ENCODE results near the gene TET3. TPM values are rescaled to one million over a fixed set of nuclear protein-coding genes. Genes with fewer than 3 reads are reported as not detected.

TET3 gene
- total RNA-seq, 4 donors from 2014 or later: 4.3 to 14.1 (median 6.6) TPM

- 72 to 80% methylated on average over 2 of the region's 2 CpGs for WGBS, 2 donors
- Histone ChIP-seq H3K4me3 (no peak overlapping the region), H3K36me3 (no peaks in the 10 kb centered on the region), H3K4me1 (peaks cover 0 to 36% (median 23%) of the 10 kb centered on the region in 4 donors), H3K27me3 (no peaks in the 10 kb centered on the region), H3K9me3 (no peaks in the 10 kb centered on the region), H3K27ac (no peak overlapping the region)
- no peak for TF ChIP-seq EP300 (IDR thresholded peaks at IDR 0.05)
- no peak for TF ChIP-seq POLR2A (IDR thresholded peaks at IDR 0.05)
- TF ChIP-seq, protein P1, sequence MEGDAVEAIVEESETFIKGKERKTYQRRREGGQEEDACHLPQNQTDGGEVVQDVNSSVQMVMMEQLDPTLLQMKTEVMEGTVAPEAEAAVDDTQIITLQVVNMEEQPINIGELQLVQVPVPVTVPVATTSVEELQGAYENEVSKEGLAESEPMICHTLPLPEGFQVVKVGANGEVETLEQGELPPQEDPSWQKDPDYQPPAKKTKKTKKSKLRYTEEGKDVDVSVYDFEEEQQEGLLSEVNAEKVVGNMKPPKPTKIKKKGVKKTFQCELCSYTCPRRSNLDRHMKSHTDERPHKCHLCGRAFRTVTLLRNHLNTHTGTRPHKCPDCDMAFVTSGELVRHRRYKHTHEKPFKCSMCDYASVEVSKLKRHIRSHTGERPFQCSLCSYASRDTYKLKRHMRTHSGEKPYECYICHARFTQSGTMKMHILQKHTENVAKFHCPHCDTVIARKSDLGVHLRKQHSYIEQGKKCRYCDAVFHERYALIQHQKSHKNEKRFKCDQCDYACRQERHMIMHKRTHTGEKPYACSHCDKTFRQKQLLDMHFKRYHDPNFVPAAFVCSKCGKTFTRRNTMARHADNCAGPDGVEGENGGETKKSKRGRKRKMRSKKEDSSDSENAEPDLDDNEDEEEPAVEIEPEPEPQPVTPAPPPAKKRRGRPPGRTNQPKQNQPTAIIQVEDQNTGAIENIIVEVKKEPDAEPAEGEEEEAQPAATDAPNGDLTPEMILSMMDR (IDR thresholded peaks at IDR 0.05): no peak
- DNase-seq (ENCODE audit: low spot score in 2 of 2): no peak
Observed at GRCh38 chr2:74033375-74033774, 48.7 kb downstream of the TET3 start.

Small RNA genes lying within 50 kb of the gene (small RNA-seq; reads per million reads assigned to genes)
- not detected for gene AC110801.1
- not detected for gene RNA5SP97

Other genes starting within 250 kb of the TET3 start
- 10 to 100 TPM in 3 of 4 donors, 1 to 10 TPM in 1; 6.7 to 23.7 (median 16.6) TPM for gene TPRKB, start 247.6 kb upstream of the TET3 start, total RNA-seq
- gene DUSP11, start 204.8 kb upstream of the TET3 start, total RNA-seq: 10 to 100 TPM; 19.8 to 34.1 (median 25.3) TPM
- not detected for gene C2orf78, start 200.7 kb upstream of the TET3 start, total RNA-seq
- gene STAMBP, start 155.9 kb upstream of the TET3 start, total RNA-seq: 10 to 100 TPM; 20.7 to 47.2 (median 24.8) TPM
- gene ACTG2, start 91.9 kb upstream of the TET3 start, total RNA-seq: 10 to 100 TPM in 3 of 4 donors, 1 to 10 TPM in 1; 6.3 to 20.1 (median 16.8) TPM
- gene DGUOK, start 58.0 kb upstream of the TET3 start, total RNA-seq: 10 to 100 TPM; 36.9 to 63.9 (median 44.0) TPM
- 10 to 100 TPM; 23.2 to 39.5 (median 25.8) TPM for gene BOLA3, start 163.0 kb downstream of the TET3 start, total RNA-seq
- gene MOB1A, start 194.0 kb downstream of the TET3 start, total RNA-seq: 10 to 100 TPM; 55.3 to 69.9 (median 60.2) TPM
- 10 to 100 TPM; 13.2 to 57.7 (median 25.7) TPM for gene MTHFD2, start 213.7 kb downstream of the TET3 start, total RNA-seq

Measured in tibial nerve (tissue), 4 donors.